H9 (cell line): Measurements from ENCODE around the gene AHNAK2. TPM values are rescaled to one million over a fixed set of nuclear protein-coding genes. Genes with fewer than 3 reads are reported as not detected.
A peak's percentile ranks its signal among the peaks of the same experiment; 100 is the strongest.

Source experiments
- DNase-seq: peaks from one replicate; pipeline ENCODE4 v3.0.0-alpha.2; 2017
- H2AFZ ChIP-seq: one replicate; pipeline ENCODE4 v1.6.1; 2013; ENCODE audit warnings: mild to moderate bottlenecking, low read length, control low read depth, moderate library complexity
- H2AK5ac ChIP-seq: 2 replicates; pipeline ENCODE4 v1.6.1; 2013; ENCODE audit warnings: low read length, control low read depth, mixed read lengths; ENCODE audit not compliant: insufficient read length
- H2BK120ac ChIP-seq: one replicate; pipeline ENCODE4 v1.6.1; 2013; ENCODE audit warnings: low read depth, mild to moderate bottlenecking, low read length, control low read depth, inconsistent platforms; ENCODE audit not compliant: poor library complexity, severe bottlenecking
- H2BK12ac ChIP-seq: 2 replicates; pipeline ENCODE4 v1.6.1; 2013; ENCODE audit warnings: low read length, control low read depth, mixed read lengths, low read depth; ENCODE audit not compliant: insufficient read length
- H2BK15ac ChIP-seq: 2 replicates; pipeline ENCODE4 v1.6.1; 2013; ENCODE audit warnings: low read depth, low read length, control low read depth
- H2BK20ac ChIP-seq: one replicate; pipeline ENCODE4 v1.6.1; 2013; ENCODE audit warnings: low read depth, mild to moderate bottlenecking, low read length, control low read depth, inconsistent platforms; ENCODE audit not compliant: poor library complexity, severe bottlenecking
- H2BK5ac ChIP-seq: 2 replicates; pipeline ENCODE4 v1.6.1; 2013; ENCODE audit warnings: low read length, control low read depth, mixed read lengths; ENCODE audit not compliant: insufficient read length
- H3K14ac ChIP-seq: 2 replicates; pipeline ENCODE4 v1.6.1; 2013; ENCODE audit warnings: low read length, control low read depth; ENCODE audit not compliant: insufficient read depth
- H3K18ac ChIP-seq: 2 replicates; pipeline ENCODE4 v1.6.1; 2013; ENCODE audit warnings: low read depth, mild to moderate bottlenecking, mixed read lengths, low read length, control low read depth; ENCODE audit not compliant: insufficient read length
- H3K23ac ChIP-seq: 2 replicates; pipeline ENCODE4 v1.6.1; 2013; ENCODE audit warnings: low read length, control low read depth, mixed read lengths, low read depth; ENCODE audit not compliant: insufficient read length
- H3K23me2 ChIP-seq: 2 replicates; pipeline ENCODE4 v1.6.1; 2013; ENCODE audit warnings: low read depth, mild to moderate bottlenecking, mixed read lengths, low read length, control low read depth; ENCODE audit not compliant: insufficient read length, poor library complexity, severe bottlenecking
- H3K27ac ChIP-seq: 2 replicates; pipeline ENCODE4 v1.5.1; 2013; ENCODE audit warnings: low read length, control low read depth, mixed read lengths, low read depth; ENCODE audit not compliant: insufficient read length
- H3K27me3 ChIP-seq: 2 replicates; pipeline ENCODE4 v1.6.1; 2013; ENCODE audit warnings: low read length, control low read depth, inconsistent platforms; ENCODE audit not compliant: insufficient read depth
- H3K4ac ChIP-seq: 2 replicates; pipeline ENCODE4 v1.6.1; 2013; ENCODE audit warnings: low read depth, mild to moderate bottlenecking, control low read depth, inconsistent platforms, low read length, moderate library complexity
- H3K4me1 ChIP-seq: 2 replicates; pipeline ENCODE4 v1.6.1; 2013; ENCODE audit warnings: low read length, control low read depth, inconsistent platforms; ENCODE audit not compliant: insufficient read depth
- H3K4me2 ChIP-seq: 2 replicates; pipeline ENCODE4 v1.6.1; 2013; ENCODE audit warnings: low read length, control low read depth, mixed read lengths; ENCODE audit not compliant: insufficient read length, insufficient read depth
- H3K56ac ChIP-seq: 2 replicates; pipeline ENCODE4 v1.6.1; 2013; ENCODE audit warnings: low read depth, mild to moderate bottlenecking, mixed read lengths, low read length, control low read depth; ENCODE audit not compliant: insufficient read length
- H3K79me1 ChIP-seq: 2 replicates; pipeline ENCODE4 v1.6.1; 2013; ENCODE audit warnings: low read depth, mild to moderate bottlenecking, moderate library complexity, low read length, control low read depth, inconsistent platforms; ENCODE audit not compliant: insufficient read depth, poor library complexity, severe bottlenecking
- H3K79me2 ChIP-seq: 2 replicates; pipeline ENCODE4 v1.6.1; 2013; ENCODE audit warnings: low read length, control low read depth, inconsistent platforms; ENCODE audit not compliant: insufficient read depth
- H3K9ac ChIP-seq: 2 replicates; pipeline ENCODE4 v1.6.1; 2013; ENCODE audit warnings: low read length, control low read depth, mixed read lengths; ENCODE audit not compliant: insufficient read length; ENCODE audit errors: extremely low read depth
- H3K9me3 ChIP-seq: one replicate; pipeline ENCODE4 v1.6.1; 2013; ENCODE audit warnings: low read depth, low read length, inconsistent platforms; ENCODE audit not compliant: control insufficient read depth
- H3T11ph ChIP-seq: one replicate; pipeline ENCODE4 v1.6.1; 2013; ENCODE audit warnings: mild to moderate bottlenecking, low read length, control low read depth, inconsistent platforms
- H4K20me1 ChIP-seq: one replicate; pipeline ENCODE4 v1.6.1; 2013; ENCODE audit not compliant: control insufficient read depth, insufficient read length, insufficient read depth
- H4K5ac ChIP-seq: 2 replicates; pipeline ENCODE4 v1.6.1; 2013; ENCODE audit warnings: low read depth, mild to moderate bottlenecking, mixed read lengths, low read length, control low read depth; ENCODE audit not compliant: insufficient read length
- H4K8ac ChIP-seq: replicated peaks from 2 replicates; pipeline ENCODE4 v1.6.1; 2013; ENCODE audit warnings: low read length, control low read depth, mixed read lengths, low read depth; ENCODE audit not compliant: insufficient read length
- H4K91ac ChIP-seq: 2 replicates; pipeline ENCODE4 v1.6.1; 2013; ENCODE audit warnings: low read depth, mild to moderate bottlenecking, moderate library complexity, mixed read lengths, low read length, control low read depth; ENCODE audit not compliant: insufficient read length
- H3K27ac Mint-ChIP-seq, 3 experiments: 2 replicates in 2 of 3; 3 replicates in 1 of 3; pipeline ENCODE4 v1.8.0; 2020 to 2021; ENCODE audit warnings: mixed read lengths in 3 of 3, mild to moderate bottlenecking in 1 of 3, moderate library complexity in 1 of 3
- H3K27me3 Mint-ChIP-seq: 2 replicates; pipeline ENCODE4 v1.8.0; 2021; ENCODE audit warnings: low read depth, mild to moderate bottlenecking, moderate library complexity, mixed read lengths
- H3K36me3 Mint-ChIP-seq, 3 experiments: 2 replicates in 2 of 3; 3 replicates in 1 of 3; pipeline ENCODE4 v1.8.0; 2020 to 2021; ENCODE audit warnings: low read depth in 3 of 3, mixed read lengths in 3 of 3; ENCODE audit not compliant: insufficient read depth in 1 of 3
- H3K4me1 Mint-ChIP-seq, 2 experiments: 2 replicates each; pipeline ENCODE4 v1.8.0; 2020; ENCODE audit warnings: mixed read lengths in 2 of 2
- H3K4me3 Mint-ChIP-seq, 2 experiments: 2 replicates in 1 of 2; 3 replicates in 1 of 2; pipeline ENCODE4 v1.8.0; 2020 to 2021; ENCODE audit warnings: mild to moderate bottlenecking in 2 of 2, mixed read lengths in 2 of 2, moderate library complexity in 1 of 2
- H3K9me3 Mint-ChIP-seq, 2 experiments: 2 replicates in 1 of 2; 3 replicates in 1 of 2; pipeline ENCODE4 v1.8.0; 2020; ENCODE audit warnings: mild to moderate bottlenecking in 2 of 2, mixed read lengths in 2 of 2, moderate library complexity in 1 of 2
- CTCF ChIP-seq: fragments of 200-600 bp; sonication (generic); conservative IDR thresholded peaks from 3 replicates; pipeline ENCODE4 v1.8.0; 2021; ENCODE audit warnings: antibody characterized with exemption, mild to moderate bottlenecking
- WGBS: extraction: QIAGEN DNeasy Blood & Tissue Kit; methylation state at CpG from one replicate; pipeline ENCODE4 v1.1.7; 2013; ENCODE audit warnings: missing lambda C conversion rate, low lambda C conversion rate, mixed read lengths; ENCODE audit not compliant: insufficient read length; ENCODE audit errors: extremely low coverage; 5-methylcytosine and 5-hydroxymethylcytosine counted together
- total RNA-seq: library from RNA; stranded (reverse); gene quantifications from 2 replicates; pipeline ENCODE4 v1.2.1, GENCODE V29; 2021

Gene AHNAK2
- total RNA-seq, 1 experiment from 2014 or later = 2.8 TPM

- no peak overlapping the region for H2BK20ac ChIP-seq
- no peak overlapping the region for H3K18ac ChIP-seq
- H3K9ac ChIP-seq = no peak overlapping the region
- H3K9me3 ChIP-seq = no peaks in the 10 kb centered on the region
- Mint-ChIP-seq H3K4me3 (no peak overlapping the region), H3K4me1 (peaks cover 4 to 12% of the 10 kb centered on the region in 2 experiments; a peak in 3 of 4 replicates), H3K9me3 (no peaks in the 10 kb centered on the region; a peak in 1 of 5 replicates), H3K27ac (no peak overlapping the region), H3K36me3 (no peaks in the 10 kb centered on the region), H3K27me3 (peaks cover 64% of the 10 kb centered on the region)
- no peak overlapping the region for H4K91ac ChIP-seq
- H3K56ac ChIP-seq = no peak overlapping the region
- no peaks in the 10 kb centered on the region; the same call in 1 of the 2 replicates for H3K4me1 ChIP-seq
- no peak overlapping the region for H3T11ph ChIP-seq
- no peak overlapping the region for H2AFZ ChIP-seq
- DNase-seq = peak; percentile 24
- no peak overlapping the region for H2BK5ac ChIP-seq
- no peaks in the 10 kb centered on the region for H3K79me2 ChIP-seq
- no CpG with 5 or more reads among the region's 10 CpGs for WGBS
- H3K4me2 ChIP-seq = no peak overlapping the region
- H3K4ac ChIP-seq = no peak overlapping the region
- H3K27ac ChIP-seq = no peak overlapping the region
- no peaks in the 10 kb centered on the region for H4K20me1 ChIP-seq
- H3K14ac ChIP-seq = no peak overlapping the region
- H3K23ac ChIP-seq = no peak overlapping the region
- no peak overlapping the region for H4K8ac ChIP-seq
- no peak overlapping the region for H4K5ac ChIP-seq
- H2AK5ac ChIP-seq = no peak overlapping the region
- H2BK120ac ChIP-seq = no peak overlapping the region
- no peaks in the 10 kb centered on the region for H3K79me1 ChIP-seq
- H2BK15ac ChIP-seq = no peak overlapping the region
- no peak overlapping the region for H2BK12ac ChIP-seq
- no peaks in the 10 kb centered on the region for H3K23me2 ChIP-seq
- TF ChIP-seq CTCF = no peak
- H3K27me3 ChIP-seq = peaks cover 30% of the 10 kb centered on the region; the same call in 1 of the 2 replicates
Observed at GRCh38 chr14:104930526-104931303, 47.5 kb downstream of the AHNAK2 start.
